Psoas muscle (tissue), 8 donors: ENCODE data around the gene TMA7. TPM values are rescaled to one million over a fixed set of nuclear protein-coding genes. Genes with fewer than 3 reads are reported as not detected.

Experiments used
- ATAC-seq, 4 donors: fragments of 200-7000 bp; cut with Tn5 transposase; one replicate each; pipeline ENCODE4 v1.9.1; 2020; ENCODE audit warnings: moderate library complexity in 3 of 4, mild to moderate bottlenecking in 2 of 4
- DNase-seq, 2 donors: peaks; one replicate each; pipeline ENCODE4 v3.0.0-alpha.2; 2020
- H3K27ac ChIP-seq: fragments of 200-600 bp; one replicate; pipeline ENCODE4 v1.8.0; 2022
- H3K27me3 ChIP-seq, 3 donors: fragments of 200-600 bp in 1 of 3; one replicate each; pipeline versions ENCODE4 v1.6.1 to v1.8.0; 2013 to 2022; ENCODE audit warnings: low read length in 2 of 3, mild to moderate bottlenecking in 2 of 3, moderate library complexity in 1 of 3; ENCODE audit not compliant: insufficient read depth in 3 of 3
- H3K36me3 ChIP-seq, 2 donors: fragments of 200-600 bp in 1 of 2; one replicate each; pipeline versions ENCODE4 v1.6.1 to v1.8.0; 2013 to 2022; ENCODE audit warnings: low read depth in 1 of 2, mild to moderate bottlenecking in 1 of 2, moderate library complexity in 1 of 2; ENCODE audit not compliant: insufficient read depth in 1 of 2
- H3K4me1 ChIP-seq: fragments of 200-600 bp; one replicate; pipeline ENCODE4 v1.8.0; 2022
- H3K4me3 ChIP-seq: fragments of 200-600 bp; one replicate; pipeline ENCODE4 v1.8.0; 2022; ENCODE audit warnings: mild to moderate bottlenecking
- H3K9me3 ChIP-seq: fragments of 200-600 bp; one replicate; pipeline ENCODE4 v1.8.0; 2022
- CTCF ChIP-seq: fragments of 200-600 bp; IDR thresholded peaks from one replicate; pipeline ENCODE4 v1.8.0; 2022; ENCODE audit warnings: antibody characterized with exemption
- WGBS, 3 donors: extraction: QIAGEN DNeasy Blood & Tissue Kit; methylation state at CpG; one replicate each; pipeline versions ENCODE4 v1.1.6 to v1.1.7; 2013; 5-methylcytosine and 5-hydroxymethylcytosine counted together
- intact Hi-C, 2 donors: fragments of 100-400 bp; cut with DNase I; formaldehyde crosslinking; loops; one replicate each; pipeline versions ENCODE4 v1.11.0 to v1.14.2; 2022
- polyA plus RNA-seq, 3 donors: library from polyadenylated mRNA; stranded (reverse); fragments of 200-250 nt; gene quantifications; one replicate each; pipeline ENCODE4 v1.2.3, GENCODE V29; 2013
- total RNA-seq, 4 donors: library from RNA; stranded (reverse); fragmentation: NEBNext Ultra II Directional in 2 of 4; extraction: Animal tissue kit (Norgen Biotek cat#: 25700) in 2 of 4; gene quantifications; one replicate each; pipeline versions ENCODE4 v1.2.1 to v1.2.4, GENCODE V29; 2021 to 2023
- donor health status: healthy with polysubstance abuse.
- donor health status: DM: no; HTN: no; CAD: no; lungs with moderate emphysema.
- donor health status: Bipolar disorder and iron deficiency.
- donor health status: healthy.
- donor health status: DM: yes; HTN: yes; CAD: no.
- donor health status: DM: no; HTN: no; CAD: no.
- donor health status: DM: no; HTN: no; CAD: no.
- donor health status: DM: yes; HTN: yes; CAD: no.

The TMA7 gene
- total and polyA plus RNA-seq, 7 donors = 156 to 342 (median 218) TPM

GRCh38 chr3:48402281-48402732, 37.8 kb upstream of the TMA7 start:
- H3K27ac ChIP-seq = peak overlapping the region; percentile 23
- H3K36me3 ChIP-seq = no peaks in the 10 kb centered on the region
- no peaks in the 10 kb centered on the region for H3K9me3 ChIP-seq
- DNase-seq (peak; percentile 89 to 91), ATAC-seq (peak in 3 of 4 donors; percentile 75 to 85 (median 80))
- no peaks in the 10 kb centered on the region for H3K4me1 ChIP-seq
- peaks cover 0 to 5% (median 0%) of the 10 kb centered on the region in 3 donors for H3K27me3 ChIP-seq
- TF ChIP-seq CTCF = no peak
- H3K4me3 ChIP-seq = no peak overlapping the region
- 23 to 36% (median 25%) methylated on average over 8 of the region's 8 CpGs for WGBS, 3 donors
- intact Hi-C loops = loop anchor here in 1 of 2 donors (5.0 kb wide), 1 partner anchor 145 kb away; no protein-coding TSS in a partner anchor

GRCh38 chr3:48402907-48403306, 37.1 kb upstream of the TMA7 start:
- TF ChIP-seq CTCF = no peak
- Histone ChIP-seq H3K27me3 (peaks cover 0 to under 1% (median 0%) of the 10 kb centered on the region in 3 donors), H3K4me3 (no peak overlapping the region), H3K36me3 (no peaks in the 10 kb centered on the region), H3K9me3 (no peaks in the 10 kb centered on the region), H3K27ac (no peak overlapping the region), H3K4me1 (no peaks in the 10 kb centered on the region)
- DNase-seq (no peak), ATAC-seq (no peak)
- intact Hi-C loops = loop anchor here in 1 of 2 donors (5.0 kb wide), 1 partner anchor 144 kb away; no protein-coding TSS in a partner anchor
- WGBS, 3 donors = 56 to 67% (median 64%) methylated on average over 3 of the region's 3 CpGs

- Histone ChIP-seq H3K4me3 (no peak overlapping the region), H3K27ac (no peak overlapping the region), H3K9me3 (no peaks in the 10 kb centered on the region), H3K36me3 (no peaks in the 10 kb centered on the region), H3K4me1 (no peaks in the 10 kb centered on the region), H3K27me3 (no peaks in the 10 kb centered on the region)
- DNase-seq = peak in 1 of 2 donors; percentile 9
- ATAC-seq = no peak
- WGBS, 3 donors = 84 to 93% (median 88%) methylated on average over 13 to 15 of the region's 15 CpGs
- TF ChIP-seq CTCF = no peak
- intact Hi-C loops = loop anchor here in 1 of 2 donors (5.0 kb wide), 1 partner anchor 144 kb away; no protein-coding TSS in a partner anchor
Measured at GRCh38 chr3:48403533-48404439, 36.3 kb upstream of the TMA7 start.

- no peak for TF ChIP-seq CTCF
- intact Hi-C loops = loop anchor here in 1 of 2 donors (5.0 kb wide), 1 partner anchor 143 kb away; no protein-coding TSS in a partner anchor
- Histone ChIP-seq H3K4me1 (no peaks in the 10 kb centered on the region), H3K27ac (no peak overlapping the region), H3K36me3 (no peaks in the 10 kb centered on the region), H3K4me3 (no peak overlapping the region), H3K9me3 (no peaks in the 10 kb centered on the region), H3K27me3 (no peaks in the 10 kb centered on the region)
- DNase-seq = peak; percentile 9 to 39
- ATAC-seq = no peak
- WGBS, 3 donors = 66 to 80% (median 68%) methylated on average over 21 of the region's 21 CpGs
Measured at GRCh38 chr3:48404440-48405342, 35.4 kb upstream of the TMA7 start.
